Liver (tissue), 9 donors: ENCODE measurements around the gene CDON. TPM values are rescaled to one million over a fixed set of nuclear protein-coding genes. Genes with fewer than 3 reads are reported as not detected.

Source experiments
- DNase-seq: peaks from one replicate; pipeline ENCODE4 v3.0.0-alpha.2; 2017; ENCODE audit warnings: low spot score
- H3K27ac ChIP-seq, 2 donors: one replicate each; pipeline ENCODE4 v1.7.0; 2013; ENCODE audit warnings: inconsistent platforms in 2 of 2, low read length in 2 of 2, control low read depth in 1 of 2, low read depth in 1 of 2, mild to moderate bottlenecking in 1 of 2
- H3K27me3 ChIP-seq, 4 donors: one replicate each; pipeline versions ENCODE4 v1.6.1 to v1.7.0; 2013; ENCODE audit warnings: low read length in 3 of 4, inconsistent platforms in 1 of 4, mild to moderate bottlenecking in 1 of 4, moderate library complexity in 1 of 4; ENCODE audit not compliant: control insufficient read depth in 4 of 4, insufficient read depth in 4 of 4
- H3K36me3 ChIP-seq, 4 donors: one replicate each; pipeline versions ENCODE4 v1.6.1 to v1.7.0; 2013; ENCODE audit warnings: low read length in 3 of 4, mild to moderate bottlenecking in 3 of 4, low read depth in 1 of 4, moderate library complexity in 1 of 4; ENCODE audit not compliant: control insufficient read depth in 4 of 4, insufficient read depth in 3 of 4
- H3K4me1 ChIP-seq, 4 donors: one replicate each; pipeline versions ENCODE4 v1.6.1 to v1.7.0; 2013; ENCODE audit warnings: low read length in 3 of 4, mild to moderate bottlenecking in 3 of 4, moderate library complexity in 1 of 4; ENCODE audit not compliant: control insufficient read depth in 4 of 4, insufficient read depth in 4 of 4
- H3K4me3 ChIP-seq, 3 donors: one replicate each; pipeline versions ENCODE4 v1.6.1 to v1.7.0; 2013; ENCODE audit warnings: low read length in 3 of 3, control low read depth in 1 of 3, low read depth in 1 of 3, mild to moderate bottlenecking in 1 of 3
- H3K9ac ChIP-seq, 2 donors: one replicate each; pipeline ENCODE4 v1.7.0; 2013; ENCODE audit warnings: low read length in 2 of 2, mild to moderate bottlenecking in 2 of 2, moderate library complexity in 2 of 2, control low read depth in 1 of 2, low read depth in 1 of 2
- H3K9me3 ChIP-seq, 4 donors: one replicate each; pipeline versions ENCODE4 v1.6.1 to v1.7.0; 2013; ENCODE audit warnings: low read length in 3 of 4; ENCODE audit not compliant: control insufficient read depth in 4 of 4
- EGR1 ChIP-seq, 2 donors: IDR thresholded peaks; 2 replicates each; pipeline ENCODE4 v1.6.1; 2016 to 2018; ENCODE audit warnings: antibody characterized with exemption in 2 of 2, low read depth in 2 of 2
- FOXA1 ChIP-seq: IDR thresholded peaks from 2 replicates; pipeline ENCODE4 v1.6.1; 2016; ENCODE audit warnings: antibody characterized with exemption
- GABPA ChIP-seq, 2 donors: IDR thresholded peaks in 1 of 2; conservative IDR thresholded peaks in 1 of 2; 2 replicates each; pipeline ENCODE4 v1.6.1; 2016; ENCODE audit warnings: antibody characterized with exemption in 2 of 2, mild to moderate bottlenecking in 1 of 2, moderate library complexity in 1 of 2
- HNF4A ChIP-seq, 2 donors: conservative IDR thresholded peaks; 2 replicates each; pipeline ENCODE4 v1.6.1; 2016; ENCODE audit warnings: antibody characterized with exemption in 2 of 2, mild to moderate bottlenecking in 2 of 2
- HNF4G ChIP-seq: IDR thresholded peaks from 2 replicates; pipeline ENCODE4 v1.6.1; 2016; ENCODE audit warnings: antibody characterized with exemption
- NR2F2 ChIP-seq: IDR thresholded peaks from 2 replicates; pipeline ENCODE4 v1.6.1; 2016; ENCODE audit warnings: antibody characterized with exemption
- RAD21 ChIP-seq, 2 donors: IDR thresholded peaks; 2 replicates each; pipeline ENCODE4 v1.6.1; 2016; ENCODE audit warnings: antibody characterized with exemption in 2 of 2, mild to moderate bottlenecking in 2 of 2
- RXRA ChIP-seq, 2 donors: IDR thresholded peaks; 2 replicates each; pipeline ENCODE4 v1.6.1; 2017 to 2018; ENCODE audit warnings: antibody characterized with exemption in 2 of 2, mild to moderate bottlenecking in 1 of 2
- SP1 ChIP-seq: IDR thresholded peaks from 2 replicates; pipeline ENCODE4 v1.6.1; 2018; ENCODE audit warnings: antibody characterized with exemption, mild to moderate bottlenecking
- TAF1 ChIP-seq: conservative IDR thresholded peaks from 2 replicates; pipeline ENCODE4 v1.6.1; 2016; ENCODE audit warnings: antibody characterized with exemption, mild to moderate bottlenecking
- YY1 ChIP-seq: IDR thresholded peaks from 2 replicates; pipeline ENCODE4 v1.6.1; 2016; ENCODE audit warnings: antibody characterized with exemption, mild to moderate bottlenecking
- WGBS: extraction: QIAGEN DNeasy Blood & Tissue Kit; methylation state at CpG from one replicate; pipeline ENCODE4 v1.1.7; 2013; 5-methylcytosine and 5-hydroxymethylcytosine counted together
- polyA plus RNA-seq, 2 donors: library from polyadenylated mRNA; stranded (reverse) in 1 of 2; unstranded in 1 of 2; fragments of 200-250 nt in 1 of 2; fragments of >200 nt in 1 of 2; fragmentation: Nextera tagmentation in 1 of 2; extraction: Ambion mirVana in 1 of 2; gene quantifications; one replicate each; pipeline versions ENCODE4 v1.2.1 to v1.2.3, GENCODE V29; 2013 to 2015
- total RNA-seq, 2 donors: library from RNA; depleted of rRNA; stranded (reverse); fragments of >200 nt; gene quantifications; one replicate each; pipeline ENCODE4 v1.2.3, GENCODE V29; 2014
- TF ChIP-seq, protein P1 (sequence below): IDR thresholded peaks from 2 replicates; pipeline ENCODE4 v1.6.1; 2016; ENCODE audit warnings: antibody characterized with exemption
- TF ChIP-seq, protein P2 (sequence below): fragments of 150-350 bp; IDR thresholded peaks from 2 replicates; pipeline ENCODE4 v1.5.1; 2017; ENCODE audit warnings: improper control_type of control experiment, low read depth, low read length; ENCODE audit not compliant: missing input control
- TF ChIP-seq, protein P3 (sequence below): IDR thresholded peaks from 2 replicates; pipeline ENCODE4 v1.6.1; 2016; ENCODE audit warnings: antibody characterized with exemption, mild to moderate bottlenecking
- TF ChIP-seq, protein P4 (sequence below): IDR thresholded peaks from 2 replicates; pipeline ENCODE4 v1.6.1; 2016; ENCODE audit warnings: antibody characterized with exemption
- TF ChIP-seq, protein P5 (sequence below): IDR thresholded peaks from 2 replicates; pipeline ENCODE4 v1.6.1; 2016; ENCODE audit warnings: antibody characterized with exemption
- donor health status: healthy.
- donor health status: healthy.
- donor health status: healthy.
- donor health status: healthy.
- donor health status: healthy.

Gene CDON, protein sequence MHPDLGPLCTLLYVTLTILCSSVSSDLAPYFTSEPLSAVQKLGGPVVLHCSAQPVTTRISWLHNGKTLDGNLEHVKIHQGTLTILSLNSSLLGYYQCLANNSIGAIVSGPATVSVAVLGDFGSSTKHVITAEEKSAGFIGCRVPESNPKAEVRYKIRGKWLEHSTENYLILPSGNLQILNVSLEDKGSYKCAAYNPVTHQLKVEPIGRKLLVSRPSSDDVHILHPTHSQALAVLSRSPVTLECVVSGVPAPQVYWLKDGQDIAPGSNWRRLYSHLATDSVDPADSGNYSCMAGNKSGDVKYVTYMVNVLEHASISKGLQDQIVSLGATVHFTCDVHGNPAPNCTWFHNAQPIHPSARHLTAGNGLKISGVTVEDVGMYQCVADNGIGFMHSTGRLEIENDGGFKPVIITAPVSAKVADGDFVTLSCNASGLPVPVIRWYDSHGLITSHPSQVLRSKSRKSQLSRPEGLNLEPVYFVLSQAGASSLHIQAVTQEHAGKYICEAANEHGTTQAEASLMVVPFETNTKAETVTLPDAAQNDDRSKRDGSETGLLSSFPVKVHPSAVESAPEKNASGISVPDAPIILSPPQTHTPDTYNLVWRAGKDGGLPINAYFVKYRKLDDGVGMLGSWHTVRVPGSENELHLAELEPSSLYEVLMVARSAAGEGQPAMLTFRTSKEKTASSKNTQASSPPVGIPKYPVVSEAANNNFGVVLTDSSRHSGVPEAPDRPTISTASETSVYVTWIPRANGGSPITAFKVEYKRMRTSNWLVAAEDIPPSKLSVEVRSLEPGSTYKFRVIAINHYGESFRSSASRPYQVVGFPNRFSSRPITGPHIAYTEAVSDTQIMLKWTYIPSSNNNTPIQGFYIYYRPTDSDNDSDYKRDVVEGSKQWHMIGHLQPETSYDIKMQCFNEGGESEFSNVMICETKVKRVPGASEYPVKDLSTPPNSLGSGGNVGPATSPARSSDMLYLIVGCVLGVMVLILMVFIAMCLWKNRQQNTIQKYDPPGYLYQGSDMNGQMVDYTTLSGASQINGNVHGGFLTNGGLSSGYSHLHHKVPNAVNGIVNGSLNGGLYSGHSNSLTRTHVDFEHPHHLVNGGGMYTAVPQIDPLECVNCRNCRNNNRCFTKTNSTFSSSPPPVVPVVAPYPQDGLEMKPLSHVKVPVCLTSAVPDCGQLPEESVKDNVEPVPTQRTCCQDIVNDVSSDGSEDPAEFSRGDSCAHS (N-terminal part only)
- 1 to 10 TPM; 7.1 to 7.4 TPM for total RNA-seq
- under 1 TPM; 0.69 to 0.85 TPM for polyA plus RNA-seq

DNA sequence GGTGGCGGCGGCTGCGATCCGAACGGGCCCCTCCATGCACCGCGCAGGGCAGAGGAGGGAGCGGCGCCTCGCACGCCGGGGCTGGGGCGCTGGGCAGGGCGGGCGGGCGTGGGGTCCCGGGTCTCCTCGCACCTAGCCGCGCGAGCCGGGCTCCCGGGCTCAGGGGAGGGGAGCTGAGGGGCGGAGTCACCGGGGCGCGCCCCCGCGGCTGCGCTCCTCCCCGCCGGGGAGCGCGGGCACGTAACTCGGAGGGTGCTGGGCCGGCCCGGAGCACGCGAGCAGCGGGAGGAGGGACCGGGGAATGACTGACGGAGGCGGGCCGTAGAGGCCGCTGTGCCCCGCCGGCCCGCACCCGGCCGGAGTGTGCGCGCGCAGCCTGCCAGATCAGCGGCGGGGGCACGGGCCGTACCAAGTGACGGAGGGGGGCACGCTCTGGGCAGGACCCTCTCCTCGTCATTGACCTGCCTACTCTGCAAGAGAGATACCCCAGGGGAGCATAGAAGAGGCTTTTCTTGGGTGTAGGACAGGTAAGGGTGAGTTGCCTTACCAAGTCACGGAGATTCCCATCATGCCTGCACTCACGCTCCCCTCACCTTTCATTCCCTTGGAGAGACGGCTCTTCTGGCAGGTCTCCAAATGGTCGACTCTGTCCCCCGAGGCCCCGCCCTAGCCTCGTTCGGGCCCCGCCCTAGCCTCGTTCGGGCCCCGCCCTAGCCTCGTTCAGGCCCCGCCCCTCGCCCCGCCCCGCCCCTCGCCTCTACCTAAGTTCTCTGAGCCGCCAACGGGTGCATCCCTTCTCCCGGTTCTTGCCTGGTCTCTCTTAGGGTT lies at the start of gene CDON:
Gene CDON, minus strand, starts transcription at position 188 of the 828 bp plus-strand sequence. CDS start 39,390 bp downstream, outside the sequence.
- H3K4me3 ChIP-seq: peak within 1 kb of the TSS; percentile 29 to 91 (median 66)
- no peaks in the 10 kb centered on the region for H3K36me3 ChIP-seq
- peak within 1 kb of the TSS; percentile 68 to 86 for H3K9ac ChIP-seq
- H3K9me3 ChIP-seq: no peaks in the 10 kb centered on the region
- no peaks in the 10 kb centered on the region for H3K27me3 ChIP-seq
- peaks cover 8 to 20% (median 20%) of the 10 kb centered on the region in 4 donors for H3K4me1 ChIP-seq
- DNase-seq: peak; percentile 91
- TF ChIP-seq RAD21 (IDR thresholded peaks at IDR 0.05) (peak in 1 of 2 donors; percentile 34), SP1 (peak; percentile 56), TAF1 (no peak), HNF4A (conservative IDR thresholded peaks at IDR 0.05) (no peak), EGR1 (IDR thresholded peaks at IDR 0.05; ENCODE audit: low read depth in 2 of 2) (peak in 1 of 2 donors; percentile 57), RXRA (IDR thresholded peaks at IDR 0.05) (no peak)
- peak within 1 kb of the TSS; percentile 90 to 98 for H3K27ac ChIP-seq
- WGBS: under 1% methylated on average over 82 of the region's 82 CpGs

DNA sequence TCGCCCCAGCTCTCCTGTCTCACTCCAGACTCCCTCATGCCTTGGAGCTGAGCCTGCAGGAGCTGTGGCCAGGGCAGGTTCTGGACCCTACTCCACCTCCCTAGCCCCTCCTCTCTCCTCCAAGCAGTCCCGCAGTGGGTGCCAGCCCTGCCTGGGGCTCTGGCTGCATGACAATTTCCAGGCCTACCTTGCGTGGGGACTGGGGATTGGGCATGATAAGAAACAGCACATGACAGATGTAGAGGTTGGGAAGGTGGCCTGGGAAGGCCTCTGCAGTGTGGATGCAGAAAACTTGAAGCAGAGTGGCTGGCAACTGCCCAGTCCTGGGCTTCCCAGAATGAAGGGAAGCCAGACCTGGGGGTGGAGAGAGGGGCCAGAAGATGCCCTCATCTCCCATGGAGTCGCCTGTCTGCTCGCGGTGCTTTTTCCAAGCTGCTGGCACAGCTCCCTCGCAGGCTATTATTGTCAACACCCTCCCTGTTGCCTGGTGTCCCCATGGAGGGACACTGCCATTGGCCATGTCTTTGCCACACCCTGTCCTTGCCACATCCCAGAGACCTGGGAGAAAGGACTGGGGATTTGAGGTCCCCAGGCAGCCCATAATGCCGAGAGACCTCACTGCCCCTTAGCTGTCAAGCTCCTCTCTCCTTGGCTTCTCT lies 48.9 kb upstream of the CDON start:
- Histone ChIP-seq H3K36me3 (no peaks in the 10 kb centered on the region), H3K4me3 (no peak overlapping the region), H3K9me3 (no peaks in the 10 kb centered on the region), H3K27ac (no peak overlapping the region), H3K9ac (no peak overlapping the region), H3K4me1 (peaks cover 20 to 40% (median 30%) of the 10 kb centered on the region in 4 donors), H3K27me3 (no peaks in the 10 kb centered on the region)
- DNase-seq: no peak
- WGBS: 90% methylated on average over 8 of the region's 8 CpGs
- no peak for TF ChIP-seq HNF4G
- TF ChIP-seq, protein P1, sequence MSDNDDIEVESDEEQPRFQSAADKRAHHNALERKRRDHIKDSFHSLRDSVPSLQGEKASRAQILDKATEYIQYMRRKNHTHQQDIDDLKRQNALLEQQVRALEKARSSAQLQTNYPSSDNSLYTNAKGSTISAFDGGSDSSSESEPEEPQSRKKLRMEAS: no peak
- TF ChIP-seq NR2F2: no peak
- TF ChIP-seq, protein P2, sequence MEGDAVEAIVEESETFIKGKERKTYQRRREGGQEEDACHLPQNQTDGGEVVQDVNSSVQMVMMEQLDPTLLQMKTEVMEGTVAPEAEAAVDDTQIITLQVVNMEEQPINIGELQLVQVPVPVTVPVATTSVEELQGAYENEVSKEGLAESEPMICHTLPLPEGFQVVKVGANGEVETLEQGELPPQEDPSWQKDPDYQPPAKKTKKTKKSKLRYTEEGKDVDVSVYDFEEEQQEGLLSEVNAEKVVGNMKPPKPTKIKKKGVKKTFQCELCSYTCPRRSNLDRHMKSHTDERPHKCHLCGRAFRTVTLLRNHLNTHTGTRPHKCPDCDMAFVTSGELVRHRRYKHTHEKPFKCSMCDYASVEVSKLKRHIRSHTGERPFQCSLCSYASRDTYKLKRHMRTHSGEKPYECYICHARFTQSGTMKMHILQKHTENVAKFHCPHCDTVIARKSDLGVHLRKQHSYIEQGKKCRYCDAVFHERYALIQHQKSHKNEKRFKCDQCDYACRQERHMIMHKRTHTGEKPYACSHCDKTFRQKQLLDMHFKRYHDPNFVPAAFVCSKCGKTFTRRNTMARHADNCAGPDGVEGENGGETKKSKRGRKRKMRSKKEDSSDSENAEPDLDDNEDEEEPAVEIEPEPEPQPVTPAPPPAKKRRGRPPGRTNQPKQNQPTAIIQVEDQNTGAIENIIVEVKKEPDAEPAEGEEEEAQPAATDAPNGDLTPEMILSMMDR: no peak
- no peak for TF ChIP-seq GABPA (IDR thresholded peaks at IDR 0.05 in 1 of 2, conservative IDR thresholded peaks at IDR 0.05 in 1 of 2)
- TF ChIP-seq FOXA1: no peak
- TF ChIP-seq RAD21 (IDR thresholded peaks at IDR 0.05): no peak
- no peak for TF ChIP-seq EGR1 (IDR thresholded peaks at IDR 0.05; ENCODE audit: low read depth in 2 of 2)
- TF ChIP-seq, protein P3, sequence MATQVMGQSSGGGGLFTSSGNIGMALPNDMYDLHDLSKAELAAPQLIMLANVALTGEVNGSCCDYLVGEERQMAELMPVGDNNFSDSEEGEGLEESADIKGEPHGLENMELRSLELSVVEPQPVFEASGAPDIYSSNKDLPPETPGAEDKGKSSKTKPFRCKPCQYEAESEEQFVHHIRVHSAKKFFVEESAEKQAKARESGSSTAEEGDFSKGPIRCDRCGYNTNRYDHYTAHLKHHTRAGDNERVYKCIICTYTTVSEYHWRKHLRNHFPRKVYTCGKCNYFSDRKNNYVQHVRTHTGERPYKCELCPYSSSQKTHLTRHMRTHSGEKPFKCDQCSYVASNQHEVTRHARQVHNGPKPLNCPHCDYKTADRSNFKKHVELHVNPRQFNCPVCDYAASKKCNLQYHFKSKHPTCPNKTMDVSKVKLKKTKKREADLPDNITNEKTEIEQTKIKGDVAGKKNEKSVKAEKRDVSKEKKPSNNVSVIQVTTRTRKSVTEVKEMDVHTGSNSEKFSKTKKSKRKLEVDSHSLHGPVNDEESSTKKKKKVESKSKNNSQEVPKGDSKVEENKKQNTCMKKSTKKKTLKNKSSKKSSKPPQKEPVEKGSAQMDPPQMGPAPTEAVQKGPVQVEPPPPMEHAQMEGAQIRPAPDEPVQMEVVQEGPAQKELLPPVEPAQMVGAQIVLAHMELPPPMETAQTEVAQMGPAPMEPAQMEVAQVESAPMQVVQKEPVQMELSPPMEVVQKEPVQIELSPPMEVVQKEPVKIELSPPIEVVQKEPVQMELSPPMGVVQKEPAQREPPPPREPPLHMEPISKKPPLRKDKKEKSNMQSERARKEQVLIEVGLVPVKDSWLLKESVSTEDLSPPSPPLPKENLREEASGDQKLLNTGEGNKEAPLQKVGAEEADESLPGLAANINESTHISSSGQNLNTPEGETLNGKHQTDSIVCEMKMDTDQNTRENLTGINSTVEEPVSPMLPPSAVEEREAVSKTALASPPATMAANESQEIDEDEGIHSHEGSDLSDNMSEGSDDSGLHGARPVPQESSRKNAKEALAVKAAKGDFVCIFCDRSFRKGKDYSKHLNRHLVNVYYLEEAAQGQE: no peak
- TF ChIP-seq YY1: no peak
- no peak for TF ChIP-seq SP1
- TF ChIP-seq, protein P4, sequence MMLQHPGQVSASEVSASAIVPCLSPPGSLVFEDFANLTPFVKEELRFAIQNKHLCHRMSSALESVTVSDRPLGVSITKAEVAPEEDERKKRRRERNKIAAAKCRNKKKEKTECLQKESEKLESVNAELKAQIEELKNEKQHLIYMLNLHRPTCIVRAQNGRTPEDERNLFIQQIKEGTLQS: no peak
- TF ChIP-seq HNF4A (conservative IDR thresholded peaks at IDR 0.05): no peak
- TF ChIP-seq, protein P5, sequence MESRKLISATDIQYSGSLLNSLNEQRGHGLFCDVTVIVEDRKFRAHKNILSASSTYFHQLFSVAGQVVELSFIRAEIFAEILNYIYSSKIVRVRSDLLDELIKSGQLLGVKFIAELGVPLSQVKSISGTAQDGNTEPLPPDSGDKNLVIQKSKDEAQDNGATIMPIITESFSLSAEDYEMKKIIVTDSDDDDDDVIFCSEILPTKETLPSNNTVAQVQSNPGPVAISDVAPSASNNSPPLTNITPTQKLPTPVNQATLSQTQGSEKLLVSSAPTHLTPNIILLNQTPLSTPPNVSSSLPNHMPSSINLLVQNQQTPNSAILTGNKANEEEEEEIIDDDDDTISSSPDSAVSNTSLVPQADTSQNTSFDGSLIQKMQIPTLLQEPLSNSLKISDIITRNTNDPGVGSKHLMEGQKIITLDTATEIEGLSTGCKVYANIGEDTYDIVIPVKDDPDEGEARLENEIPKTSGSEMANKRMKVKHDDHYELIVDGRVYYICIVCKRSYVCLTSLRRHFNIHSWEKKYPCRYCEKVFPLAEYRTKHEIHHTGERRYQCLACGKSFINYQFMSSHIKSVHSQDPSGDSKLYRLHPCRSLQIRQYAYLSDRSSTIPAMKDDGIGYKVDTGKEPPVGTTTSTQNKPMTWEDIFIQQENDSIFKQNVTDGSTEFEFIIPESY: no peak
